ENCODE data around the gene SMAP2. TPM values are rescaled to one million over a fixed set of nuclear protein-coding genes. Genes with fewer than 3 reads are reported as not detected.

The SMAP2 gene
- total RNA-seq, 3 donors from 2014 or later = 27.2 to 64.2 (median 33.1) TPM

- DNase-seq (ENCODE audit: low spot score in 2 of 2) = no peak
- no peak overlapping the region for H3K27ac ChIP-seq
- H3K9me3 ChIP-seq = no peaks in the 10 kb centered on the region
- H3K27me3 ChIP-seq = no peaks in the 10 kb centered on the region
- H3K4me1 ChIP-seq = no peaks in the 10 kb centered on the region
- TF ChIP-seq POLR2AphosphoS5 (IDR thresholded peaks at IDR 0.05) (no peak), POLR2A (IDR thresholded peaks at IDR 0.05) (no peak), CTCF (IDR thresholded peaks at IDR 0.05) (no peak)
- peaks cover 9% of the 10 kb centered on the region for H3K36me3 ChIP-seq
- intact Hi-C loops (cut with DNase I; ENCODE audit: low total_unique reads) = loop anchor here (5.0 kb wide), 1 partner anchor 577 kb away; no protein-coding TSS in a partner anchor
- no peak overlapping the region for H3K4me3 ChIP-seq
Measured at GRCh38 chr1:40414331-40414730, 40.8 kb downstream of the SMAP2 start.

DNA sequence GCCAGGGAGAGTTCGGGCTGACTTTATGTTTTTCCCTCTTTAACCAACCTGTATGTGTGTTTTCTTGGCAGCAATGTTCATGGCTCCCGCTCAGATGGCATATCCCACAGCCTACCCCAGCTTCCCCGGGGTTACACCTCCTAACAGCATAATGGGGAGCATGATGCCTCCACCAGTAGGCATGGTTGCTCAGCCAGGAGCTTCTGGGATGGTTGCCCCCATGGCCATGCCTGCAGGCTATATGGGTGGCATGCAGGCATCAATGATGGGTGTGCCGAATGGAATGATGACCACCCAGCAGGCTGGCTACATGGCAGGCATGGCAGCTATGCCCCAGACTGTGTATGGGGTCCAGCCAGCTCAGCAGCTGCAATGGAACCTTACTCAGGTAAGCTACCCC, 43.2 kb downstream of the SMAP2 start:
- no peak for TF ChIP-seq POLR2AphosphoS5 (IDR thresholded peaks at IDR 0.05)
- TF ChIP-seq CTCF (IDR thresholded peaks at IDR 0.05) = no peak
- no peak for TF ChIP-seq POLR2A (IDR thresholded peaks at IDR 0.05)
- no peak overlapping the region for H3K27ac ChIP-seq
- peaks cover 9% of the 10 kb centered on the region for H3K36me3 ChIP-seq
- no peak overlapping the region for H3K4me3 ChIP-seq
- H3K27me3 ChIP-seq = no peaks in the 10 kb centered on the region
- no peak for DNase-seq (ENCODE audit: low spot score in 2 of 2)
- H3K4me1 ChIP-seq = no peaks in the 10 kb centered on the region
- H3K9me3 ChIP-seq = no peaks in the 10 kb centered on the region
- intact Hi-C loops (cut with DNase I; ENCODE audit: low total_unique reads) = no loop called here

GRCh38 chr1:40421431-40422384, 48.2 kb downstream of the SMAP2 start:
- Histone ChIP-seq H3K27me3 (no peaks in the 10 kb centered on the region), H3K9me3 (no peaks in the 10 kb centered on the region), H3K27ac (no peak overlapping the region), H3K4me3 (no peak overlapping the region), H3K36me3 (peaks cover 1% of the 10 kb centered on the region), H3K4me1 (no peaks in the 10 kb centered on the region)
- DNase-seq (ENCODE audit: low spot score in 2 of 2) = no peak
- intact Hi-C loops (cut with DNase I; ENCODE audit: low total_unique reads) = no loop called here
- TF ChIP-seq POLR2AphosphoS5 (IDR thresholded peaks at IDR 0.05) (no peak), CTCF (IDR thresholded peaks at IDR 0.05) (no peak), POLR2A (IDR thresholded peaks at IDR 0.05) (no peak)

GRCh38 chr1:40422630-40423263, 49.2 kb downstream of the SMAP2 start:
- Histone ChIP-seq H3K27me3 (no peaks in the 10 kb centered on the region), H3K9me3 (no peaks in the 10 kb centered on the region), H3K27ac (no peak overlapping the region), H3K4me1 (no peaks in the 10 kb centered on the region), H3K4me3 (no peak overlapping the region), H3K36me3 (no peaks in the 10 kb centered on the region)
- no peak for DNase-seq (ENCODE audit: low spot score in 2 of 2)
- no peak for TF ChIP-seq POLR2AphosphoS5 (IDR thresholded peaks at IDR 0.05)
- TF ChIP-seq CTCF (IDR thresholded peaks at IDR 0.05) = no peak
- no peak for TF ChIP-seq POLR2A (IDR thresholded peaks at IDR 0.05)
- intact Hi-C loops (cut with DNase I; ENCODE audit: low total_unique reads) = no loop called here

DNA sequence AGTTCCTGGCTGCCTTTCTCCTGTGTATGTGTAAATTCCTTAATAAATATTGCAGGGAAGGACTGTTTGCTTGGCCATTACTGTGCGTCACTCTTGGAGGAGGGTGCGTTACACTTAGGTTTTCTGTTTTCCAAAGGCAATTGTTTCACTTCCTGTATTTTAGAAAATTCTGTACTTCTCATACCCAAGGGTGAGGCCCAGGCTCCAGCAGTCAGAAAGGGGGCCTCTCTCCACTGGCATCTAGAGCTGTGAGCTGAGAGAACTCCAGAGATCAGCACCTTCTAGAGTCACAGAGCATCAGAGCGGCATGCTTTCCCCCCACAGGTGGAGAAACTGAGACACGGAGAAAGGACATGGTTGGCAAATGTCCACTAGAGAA, 49.7 kb downstream of the SMAP2 start:
- Histone ChIP-seq H3K36me3 (no peaks in the 10 kb centered on the region), H3K4me1 (no peaks in the 10 kb centered on the region), H3K27ac (no peak overlapping the region), H3K9me3 (no peaks in the 10 kb centered on the region), H3K27me3 (no peaks in the 10 kb centered on the region), H3K4me3 (no peak overlapping the region)
- TF ChIP-seq POLR2A (IDR thresholded peaks at IDR 0.05) (no peak), POLR2AphosphoS5 (IDR thresholded peaks at IDR 0.05) (no peak), CTCF (IDR thresholded peaks at IDR 0.05) (no peak)
- intact Hi-C loops (cut with DNase I; ENCODE audit: low total_unique reads) = no loop called here
- DNase-seq (ENCODE audit: low spot score in 2 of 2) = no peak
